Kidney (tissue), 22 donors: ENCODE results near the gene ITPR1. TPM values are rescaled to one million over a fixed set of nuclear protein-coding genes. Genes with fewer than 3 reads are reported as not detected.

Source experiments
- DNase-seq, 5 donors: peaks; one replicate each; pipeline ENCODE4 v3.0.0-alpha.2; 2013 to 2020
- FAIRE-seq: peaks from 2 replicates; lab custom pipeline; 2012; peaks lifted over from hg19 to GRCh38; lab: Jason Lieb, UNC
- H3K27ac ChIP-seq, 2 donors: one replicate each; pipeline ENCODE4 v1.7.0; 2013; ENCODE audit warnings: low read depth in 2 of 2, low read length in 2 of 2, inconsistent platforms in 1 of 2
- H3K27me3 ChIP-seq: one replicate; pipeline ENCODE4 v1.7.1; 2013; ENCODE audit warnings: low read length, inconsistent platforms; ENCODE audit not compliant: control insufficient read depth, insufficient read depth
- H3K36me3 ChIP-seq, 3 donors: one replicate each; pipeline versions ENCODE4 v1.7.0 to v1.7.1; 2013; ENCODE audit warnings: low read length in 3 of 3, control low read depth in 1 of 3, inconsistent platforms in 1 of 3; ENCODE audit not compliant: insufficient read depth in 3 of 3, control insufficient read depth in 2 of 3
- H3K4me1 ChIP-seq, 3 donors: one replicate each; pipeline versions ENCODE4 v1.7.0 to v1.7.1; 2013; ENCODE audit warnings: low read length in 3 of 3, inconsistent platforms in 1 of 3, low read depth in 1 of 3; ENCODE audit not compliant: control insufficient read depth in 2 of 3, insufficient read depth in 2 of 3
- H3K4me3 ChIP-seq, 3 donors: one replicate each; pipeline versions ENCODE4 v1.7.0 to v1.8.1; 2013; ENCODE audit warnings: low read length in 3 of 3, control low read depth in 1 of 3, inconsistent platforms in 1 of 3
- H3K9ac ChIP-seq, 3 donors: one replicate each; pipeline versions ENCODE4 v1.7.0 to v1.7.1; 2013; ENCODE audit warnings: low read length in 3 of 3, control low read depth in 1 of 3, inconsistent platforms in 1 of 3
- H3K9me3 ChIP-seq, 3 donors: one replicate each; pipeline versions ENCODE4 v1.7.0 to v1.7.1; 2013; ENCODE audit warnings: low read length in 3 of 3, control low read depth in 1 of 3, inconsistent platforms in 1 of 3; ENCODE audit not compliant: control insufficient read depth in 2 of 3, insufficient read depth in 1 of 3
- intact Hi-C: fragments of 100-400 bp; cut with DNase I; formaldehyde crosslinking; loops from one replicate; pipeline ENCODE4 v1.11.1; 2022
- long read RNA-seq, 10 donors: library from polyadenylated mRNA in 1 of 10; unstranded in 1 of 10; transcript quantifications; one replicate each; pipeline ENCODE4 v2.0.0 and lab custom pipeline, GENCODE V29; 2021 to 2026
- polyA plus RNA-seq: library from polyadenylated mRNA; stranded (reverse); fragments of 350-450 nt; fragmentation: Illumina TruSeq; extraction: RNeasy Lipid Tissue Mini Kit (QIAGEN cat#74804); gene quantifications from one replicate; pipeline ENCODE4 v1.2.3, GENCODE V29; 2014; ENCODE audit warnings: low read depth, low replicate concordance; ENCODE audit not compliant: insufficient read depth
- total RNA-seq: library from RNA; stranded (reverse); fragmentation: NEBNext Ultra II Directional; extraction: Animal tissue kit (Norgen Biotek cat#: 25700); gene quantifications from one replicate; pipeline ENCODE4 v1.2.1, GENCODE V29; 2021
- TF ChIP-seq, protein P1 (sequence below): IDR thresholded peaks from 3 replicates; pipeline ENCODE4 v1.5.1; 2012; ENCODE audit warnings: mild to moderate bottlenecking, moderate library complexity, borderline replicate concordance; ENCODE audit not compliant: insufficient read depth; ENCODE audit errors: extremely low read depth
- donor health status: control.
- donor health status: control.
- donor health status: control.
- donor health status: control.
- donor health status: control.
- donor health status: DM: yes; HTN: yes; CAD: no.
- donor health status: Normal renal cell carcinoma (clear cell type).

The ITPR1 gene
- 81.2 TPM for total RNA-seq
- polyA plus RNA-seq, result 30.2 TPM
- long read RNA-seq, donor 1, partial matches to known transcripts, result 0 of 2 reads
- long read RNA-seq, donor 1, other reads (novel, unspliced or antisense), result 0 of 2 reads
- long read RNA-seq, donor 2, full-length matches to known transcripts, result 2 of 2 reads
- long read RNA-seq, donor 2, partial matches to known transcripts, result 0 of 2 reads
- long read RNA-seq, donor 2, other reads (novel, unspliced or antisense), result 0 of 2 reads
- long read RNA-seq, donor 3, full-length matches to known transcripts, result 1 of 1 reads
- long read RNA-seq, donor 3, partial matches to known transcripts, result 0 of 1 reads
- long read RNA-seq, donor 3, other reads (novel, unspliced or antisense), result 0 of 1 reads
- long read RNA-seq, donor 4, full-length matches to known transcripts, result 3 of 3 reads
- long read RNA-seq, donor 4, partial matches to known transcripts, result 0 of 3 reads
- long read RNA-seq, donor 4, other reads (novel, unspliced or antisense), result 0 of 3 reads
- long read RNA-seq, donor 5, partial matches to known transcripts, result 0 of 1 reads
- long read RNA-seq, donor 5, other reads (novel, unspliced or antisense), result 0 of 1 reads
- long read RNA-seq, donor 6, result 0 reads
- long read RNA-seq, donor 7, partial matches to known transcripts, result 7 of 13 reads
- long read RNA-seq, donor 7, other reads (novel, unspliced or antisense), result 4 of 13 reads
- long read RNA-seq, donor 8, partial matches to known transcripts, result 9 of 10 reads
- long read RNA-seq, donor 8, other reads (novel, unspliced or antisense), result 0 of 10 reads
- long read RNA-seq, donor 9, result 0 reads
- long read RNA-seq, donor 10, partial matches to known transcripts, result 6 of 8 reads
- long read RNA-seq, donor 10, other reads (novel, unspliced or antisense), result 0 of 8 reads

DNA sequence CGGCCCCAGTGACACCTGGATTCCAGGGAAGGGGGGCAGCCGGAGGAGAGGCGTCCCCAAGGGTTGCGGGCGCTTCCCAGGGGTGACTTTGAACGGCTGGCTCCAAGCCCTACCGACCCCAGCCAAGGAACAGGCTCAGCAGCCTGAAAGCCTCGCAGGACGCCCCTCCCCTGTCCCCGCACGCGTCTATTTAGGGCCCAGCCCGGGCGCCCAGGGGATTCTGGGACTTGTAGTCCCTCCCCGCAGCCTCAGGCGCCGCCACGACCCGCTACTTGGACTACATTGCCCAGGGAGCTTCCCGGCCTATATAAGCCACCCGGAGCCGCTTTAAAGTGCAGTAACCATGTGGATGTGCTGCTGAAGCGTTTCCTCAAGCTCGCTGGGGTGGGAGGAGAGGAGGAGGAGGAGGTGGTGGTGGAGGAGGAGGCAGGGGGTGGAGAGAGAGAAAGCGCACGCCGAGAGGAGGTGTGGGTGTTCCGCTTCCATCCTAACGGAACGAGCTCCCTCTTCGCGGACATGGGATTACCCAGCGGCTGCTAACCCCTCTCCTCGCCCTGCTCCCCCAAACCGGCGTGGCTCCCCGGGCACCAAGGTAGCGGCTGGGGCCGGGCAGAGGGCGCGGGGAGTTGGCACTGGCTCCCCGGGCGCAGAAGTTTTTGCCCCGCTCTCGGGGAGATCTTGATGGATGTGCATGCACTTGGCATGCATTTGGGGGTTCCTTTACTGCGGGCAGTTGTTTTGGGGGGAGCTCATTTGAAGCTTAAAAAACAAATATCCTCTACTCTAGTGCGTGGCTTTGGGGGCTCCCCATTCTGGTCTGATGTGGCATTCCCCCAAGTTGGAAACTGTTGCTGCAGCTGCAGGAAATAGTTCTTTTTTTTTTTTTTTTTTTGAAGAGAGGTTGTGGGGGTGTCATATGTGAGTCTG is at the start of gene ITPR1:
Gene ITPR1 (plus strand): TSS at position 335 of the 927 bp plus-strand sequence. CDS start 23,144 bp downstream, outside the sequence.
- peak within 1 kb of the TSS; percentile 82 to 84 for H3K27ac ChIP-seq
- no peaks in the 10 kb centered on the region for H3K9me3 ChIP-seq
- H3K27me3 ChIP-seq, result no peaks in the 10 kb centered on the region
- H3K36me3 ChIP-seq, result no peaks in the 10 kb centered on the region
- DNase-seq, result peak; percentile 100
- TF ChIP-seq, protein P1, sequence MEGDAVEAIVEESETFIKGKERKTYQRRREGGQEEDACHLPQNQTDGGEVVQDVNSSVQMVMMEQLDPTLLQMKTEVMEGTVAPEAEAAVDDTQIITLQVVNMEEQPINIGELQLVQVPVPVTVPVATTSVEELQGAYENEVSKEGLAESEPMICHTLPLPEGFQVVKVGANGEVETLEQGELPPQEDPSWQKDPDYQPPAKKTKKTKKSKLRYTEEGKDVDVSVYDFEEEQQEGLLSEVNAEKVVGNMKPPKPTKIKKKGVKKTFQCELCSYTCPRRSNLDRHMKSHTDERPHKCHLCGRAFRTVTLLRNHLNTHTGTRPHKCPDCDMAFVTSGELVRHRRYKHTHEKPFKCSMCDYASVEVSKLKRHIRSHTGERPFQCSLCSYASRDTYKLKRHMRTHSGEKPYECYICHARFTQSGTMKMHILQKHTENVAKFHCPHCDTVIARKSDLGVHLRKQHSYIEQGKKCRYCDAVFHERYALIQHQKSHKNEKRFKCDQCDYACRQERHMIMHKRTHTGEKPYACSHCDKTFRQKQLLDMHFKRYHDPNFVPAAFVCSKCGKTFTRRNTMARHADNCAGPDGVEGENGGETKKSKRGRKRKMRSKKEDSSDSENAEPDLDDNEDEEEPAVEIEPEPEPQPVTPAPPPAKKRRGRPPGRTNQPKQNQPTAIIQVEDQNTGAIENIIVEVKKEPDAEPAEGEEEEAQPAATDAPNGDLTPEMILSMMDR, result no peak
- H3K4me1 ChIP-seq, result peaks cover 0 to 5% (median 0%) of the 10 kb centered on the region in 3 donors
- peak within 1 kb of the TSS; percentile 71 to 83 (median 73) for H3K9ac ChIP-seq
- intact Hi-C loops, result no loop called here
- H3K4me3 ChIP-seq, result peak within 1 kb of the TSS; percentile 85 to 91 (median 85)
- FAIRE-seq, result peak; percentile 81

DNA sequence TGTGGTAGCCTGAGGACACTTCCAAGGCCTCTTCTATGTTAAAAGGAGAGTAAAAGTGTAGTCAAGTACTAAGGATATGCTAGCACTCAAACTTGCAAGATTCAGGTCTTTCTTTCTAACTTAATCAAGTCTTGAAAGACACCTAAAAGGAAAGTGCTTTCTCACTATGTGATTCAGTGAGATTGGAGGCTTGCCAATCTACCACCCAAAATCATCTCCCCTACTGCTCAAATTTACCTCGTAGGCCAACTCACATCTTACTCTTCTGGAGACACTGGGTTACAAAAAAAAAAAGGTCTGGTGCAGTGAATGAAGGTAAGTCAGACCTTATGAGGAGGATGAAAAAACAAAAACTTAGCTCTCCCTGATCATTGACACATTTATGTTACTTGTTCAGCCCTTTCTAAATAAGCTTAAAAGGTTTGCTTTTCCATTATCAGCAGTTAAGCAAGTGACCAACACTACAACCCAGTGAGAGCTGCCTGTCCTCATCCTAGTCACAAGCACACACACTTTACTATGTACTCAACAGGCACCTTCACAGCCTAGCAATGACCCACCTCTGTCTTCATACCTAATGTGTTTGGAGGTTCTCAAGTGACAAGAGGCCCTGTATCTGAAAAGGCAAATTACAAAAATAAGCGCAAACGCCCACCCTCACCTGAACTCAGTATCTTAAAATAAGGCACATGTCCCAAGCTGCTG is 45.7 kb upstream of the ITPR1 start:
- H3K4me3 ChIP-seq, result no peak overlapping the region
- peaks cover 0 to 2% (median 0%) of the 10 kb centered on the region in 3 donors for H3K4me1 ChIP-seq
- no peak overlapping the region for H3K9ac ChIP-seq
- H3K36me3 ChIP-seq, result no peaks in the 10 kb centered on the region
- intact Hi-C loops, result no loop called here
- no peaks in the 10 kb centered on the region for H3K27me3 ChIP-seq
- no peak for FAIRE-seq
- H3K27ac ChIP-seq, result no peak overlapping the region
- H3K9me3 ChIP-seq, result no peaks in the 10 kb centered on the region
- no peak for DNase-seq
- TF ChIP-seq, protein P1, result no peak

DNA sequence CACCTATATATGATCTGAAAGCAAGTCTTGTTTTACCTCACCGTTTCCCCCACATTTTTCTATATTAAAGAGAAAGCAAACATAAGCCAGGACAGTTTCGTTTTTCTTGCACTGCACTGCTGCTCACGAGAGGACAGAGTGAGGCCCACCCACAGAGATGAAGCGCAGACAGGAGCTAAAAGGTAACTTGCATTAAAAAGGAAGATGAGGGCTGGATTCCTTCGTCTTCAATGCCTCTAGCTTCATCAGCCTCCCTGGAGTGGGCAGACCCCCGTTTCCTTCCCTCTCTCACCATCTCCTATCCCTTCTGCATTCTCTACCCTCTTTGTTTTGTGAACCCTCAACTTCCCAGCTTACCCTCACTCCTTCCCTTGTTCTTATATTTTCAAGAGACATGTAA is 45.0 kb upstream of the ITPR1 start:
- H3K27ac ChIP-seq, result no peak overlapping the region
- no peaks in the 10 kb centered on the region for H3K36me3 ChIP-seq
- H3K27me3 ChIP-seq, result no peaks in the 10 kb centered on the region
- intact Hi-C loops, result no loop called here
- TF ChIP-seq, protein P1, result no peak
- FAIRE-seq (no peak), DNase-seq (peak in 3 of 5 donors; percentile 21 to 45 (median 33))
- H3K9ac ChIP-seq, result no peak overlapping the region
- H3K9me3 ChIP-seq, result no peaks in the 10 kb centered on the region
- peaks cover 0 to 2% (median 0%) of the 10 kb centered on the region in 3 donors for H3K4me1 ChIP-seq
- H3K4me3 ChIP-seq, result no peak overlapping the region
